HepG2 (cell line): Measurements from ENCODE around the gene GRK4. TPM values are rescaled to one million over a fixed set of nuclear protein-coding genes. Genes with fewer than 3 reads are reported as not detected.

Source experiments
- ATF7 ChIP-seq, 2 experiments: fragments of 450-650 bp in 1 of 2; sonication (generic) in 1 of 2; formaldehyde crosslinking in 1 of 2; IDR thresholded peaks; 2 replicates each; pipeline versions ENCODE4 v1.4.0 to v1.6.1; 2016 to 2020; ENCODE audit warnings: antibody characterized with exemption in 1 of 2, mild to moderate bottlenecking in 1 of 2, missing genetic modification reagents in 1 of 2
- CC2D1A ChIP-seq: sonication (generic); formaldehyde crosslinking; IDR thresholded peaks from 2 replicates; pipeline ENCODE4 v1.8.1; 2023; ENCODE audit warnings: mild to moderate bottlenecking, missing genetic modification reagents
- MATR3 ChIP-seq: sonication (generic); formaldehyde crosslinking; IDR thresholded peaks from 2 replicates; pipeline ENCODE4 v1.4.0; 2020; ENCODE audit warnings: missing genetic modification reagents
- NCOA2 ChIP-seq: sonication (generic); formaldehyde crosslinking; IDR thresholded peaks from 2 replicates; pipeline ENCODE4 v1.8.0; 2022; ENCODE audit warnings: inconsistent platforms
- NR2F2 ChIP-seq: IDR thresholded peaks from 2 replicates; pipeline ENCODE4 v1.6.1; 2012; ENCODE audit warnings: low read depth, inconsistent platforms, borderline replicate concordance
- NRL ChIP-seq: sonication (generic); formaldehyde crosslinking; IDR thresholded peaks from 2 replicates; pipeline ENCODE4 v1.5.0; 2020; ENCODE audit warnings: missing genetic modification reagents, mild to moderate bottlenecking, moderate library complexity, borderline replicate concordance
- PCBP1 ChIP-seq: fragments of 200-400 bp; formaldehyde crosslinking; IDR thresholded peaks from 2 replicates; pipeline ENCODE4 v1.6.1; 2017; ENCODE audit warnings: mild to moderate bottlenecking, low read depth, low read length, borderline replicate concordance
- POLR2A ChIP-seq, 2 experiments: IDR thresholded peaks; 2 replicates each; pipeline ENCODE4 v1.6.1; 2011; ENCODE audit warnings: low read depth in 2 of 2, low read length in 2 of 2, mild to moderate bottlenecking in 1 of 2, moderate library complexity in 1 of 2; ENCODE audit not compliant: insufficient read depth in 1 of 2
- RBAK ChIP-seq: sonication (generic); formaldehyde crosslinking; IDR thresholded peaks from 2 replicates; pipeline ENCODE4 v1.5.1; 2020; ENCODE audit warnings: mild to moderate bottlenecking, missing genetic modification reagents
- SOX5 ChIP-seq: IDR thresholded peaks from 2 replicates; pipeline ENCODE4 v1.6.1; 2016; ENCODE audit warnings: borderline replicate concordance
- SRSF4 ChIP-seq: fragments of 200-400 bp; formaldehyde crosslinking; IDR thresholded peaks from one replicate; pipeline ENCODE4 v1.6.1; 2018; ENCODE audit warnings: mild to moderate bottlenecking, low read depth, low read length, moderate library complexity; ENCODE audit not compliant: poor library complexity, severe bottlenecking
- SRY ChIP-seq: sonication (generic); formaldehyde crosslinking; IDR thresholded peaks from 2 replicates; pipeline ENCODE4 v1.8.0; 2022; ENCODE audit warnings: mild to moderate bottlenecking, missing genetic modification reagents
- TSC22D2 ChIP-seq: sonication (generic); formaldehyde crosslinking; IDR thresholded peaks from 2 replicates; pipeline ENCODE4 v1.5.1; 2020; ENCODE audit warnings: missing genetic modification reagents, mild to moderate bottlenecking, borderline replicate concordance
- ZBTB7A ChIP-seq: sonication (generic); formaldehyde crosslinking; IDR thresholded peaks from 2 replicates; pipeline ENCODE4 v1.8.0; 2022; ENCODE audit warnings: mild to moderate bottlenecking, missing genetic modification reagents
- ZBTB8A ChIP-seq: sonication (generic); formaldehyde crosslinking; IDR thresholded peaks from 2 replicates; pipeline ENCODE4 v1.4.0; 2020; ENCODE audit warnings: mild to moderate bottlenecking, low read depth, missing genetic modification reagents, borderline replicate concordance
- ZMYM4 ChIP-seq: sonication (generic); formaldehyde crosslinking; IDR thresholded peaks from 2 replicates; pipeline ENCODE4 v1.8.1; 2023; ENCODE audit warnings: mild to moderate bottlenecking, missing genetic modification reagents
- ZSCAN20 ChIP-seq: sonication (generic); formaldehyde crosslinking; IDR thresholded peaks from 2 replicates; pipeline ENCODE4 v1.4.0; 2020; ENCODE audit warnings: missing genetic modification reagents, mild to moderate bottlenecking, borderline replicate concordance
- polyA plus RNA-seq, 8 experiments: library from polyadenylated mRNA; depleted of rRNA in 3 of 8; stranded (reverse) in 7 of 8; unstranded in 1 of 8; fragments of >200 nt; fragmentation: Illumina TruSeq in 4 of 8; extraction: Trizol in 4 of 8; gene quantifications; 2 replicates each; pipeline versions ENCODE4 v1.2.1 to v1.2.3, GENCODE V29; 2011 to 2016; ENCODE audit warnings: low read depth in 4 of 8, missing spikeins in 1 of 8, mixed read lengths in 1 of 8; ENCODE audit not compliant: insufficient read depth in 1 of 8
- total RNA-seq, 5 experiments: library from RNA; depleted of rRNA; stranded (reverse); fragments of >200 nt; fragmentation: Illumina TruSeq; extraction: Trizol; gene quantifications; 2 replicates each; pipeline ENCODE4 v1.2.3, GENCODE V29; 2016; ENCODE audit warnings: low read depth in 1 of 5
- TF ChIP-seq, protein P1 (sequence below): sonication (generic); formaldehyde crosslinking; IDR thresholded peaks from 2 replicates; pipeline ENCODE4 v1.5.0; 2020; ENCODE audit warnings: mild to moderate bottlenecking, missing genetic modification reagents, borderline replicate concordance
- TF ChIP-seq, protein P2 (sequence below): sonication (generic); formaldehyde crosslinking; IDR thresholded peaks from 2 replicates; pipeline ENCODE4 v1.8.0; 2022; ENCODE audit warnings: missing genetic modification reagents, low read depth, mild to moderate bottlenecking, borderline replicate concordance
- TF ChIP-seq, protein P3 (sequence below): sonication (generic); formaldehyde crosslinking; IDR thresholded peaks from 2 replicates; pipeline ENCODE4 v1.5.0; 2020; ENCODE audit warnings: mild to moderate bottlenecking, missing genetic modification reagents
- TF ChIP-seq, protein P4 (sequence below): sonication (generic); formaldehyde crosslinking; IDR thresholded peaks from 2 replicates; pipeline ENCODE4 v1.5.0; 2020; ENCODE audit warnings: missing genetic modification reagents
- TF ChIP-seq, protein P5 (sequence below): sonication (generic); formaldehyde crosslinking; conservative IDR thresholded peaks from 2 replicates; pipeline ENCODE4 v1.4.0; 2020; ENCODE audit warnings: missing genetic modification reagents

The GRK4 gene
- total and polyA plus RNA-seq, 2 of the 13 experiments (the other 11 are each of a cell fraction or from before 2014, with no cell fraction given) = 1.8 to 2.0 TPM

DNA sequence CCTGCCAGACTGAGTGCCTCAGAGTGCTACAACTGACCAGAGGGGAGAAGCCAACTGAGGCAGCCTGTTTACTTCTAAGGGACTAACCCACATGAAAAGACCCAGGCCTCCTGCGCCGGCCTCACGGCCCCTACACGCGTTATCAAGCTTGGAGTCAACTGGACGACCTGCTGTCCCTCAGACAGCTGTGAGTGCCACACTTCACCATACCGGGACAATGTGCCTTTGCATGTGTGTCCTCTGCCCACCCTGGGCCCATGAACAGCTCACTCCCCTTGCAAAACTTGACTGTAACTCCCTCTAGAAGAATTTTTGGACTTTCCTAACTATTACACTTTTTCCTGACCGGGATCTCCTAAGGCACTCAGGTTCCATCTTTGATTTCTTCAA, 2.0 kb upstream of the GRK4 start (continued):
- TF ChIP-seq, protein P1, sequence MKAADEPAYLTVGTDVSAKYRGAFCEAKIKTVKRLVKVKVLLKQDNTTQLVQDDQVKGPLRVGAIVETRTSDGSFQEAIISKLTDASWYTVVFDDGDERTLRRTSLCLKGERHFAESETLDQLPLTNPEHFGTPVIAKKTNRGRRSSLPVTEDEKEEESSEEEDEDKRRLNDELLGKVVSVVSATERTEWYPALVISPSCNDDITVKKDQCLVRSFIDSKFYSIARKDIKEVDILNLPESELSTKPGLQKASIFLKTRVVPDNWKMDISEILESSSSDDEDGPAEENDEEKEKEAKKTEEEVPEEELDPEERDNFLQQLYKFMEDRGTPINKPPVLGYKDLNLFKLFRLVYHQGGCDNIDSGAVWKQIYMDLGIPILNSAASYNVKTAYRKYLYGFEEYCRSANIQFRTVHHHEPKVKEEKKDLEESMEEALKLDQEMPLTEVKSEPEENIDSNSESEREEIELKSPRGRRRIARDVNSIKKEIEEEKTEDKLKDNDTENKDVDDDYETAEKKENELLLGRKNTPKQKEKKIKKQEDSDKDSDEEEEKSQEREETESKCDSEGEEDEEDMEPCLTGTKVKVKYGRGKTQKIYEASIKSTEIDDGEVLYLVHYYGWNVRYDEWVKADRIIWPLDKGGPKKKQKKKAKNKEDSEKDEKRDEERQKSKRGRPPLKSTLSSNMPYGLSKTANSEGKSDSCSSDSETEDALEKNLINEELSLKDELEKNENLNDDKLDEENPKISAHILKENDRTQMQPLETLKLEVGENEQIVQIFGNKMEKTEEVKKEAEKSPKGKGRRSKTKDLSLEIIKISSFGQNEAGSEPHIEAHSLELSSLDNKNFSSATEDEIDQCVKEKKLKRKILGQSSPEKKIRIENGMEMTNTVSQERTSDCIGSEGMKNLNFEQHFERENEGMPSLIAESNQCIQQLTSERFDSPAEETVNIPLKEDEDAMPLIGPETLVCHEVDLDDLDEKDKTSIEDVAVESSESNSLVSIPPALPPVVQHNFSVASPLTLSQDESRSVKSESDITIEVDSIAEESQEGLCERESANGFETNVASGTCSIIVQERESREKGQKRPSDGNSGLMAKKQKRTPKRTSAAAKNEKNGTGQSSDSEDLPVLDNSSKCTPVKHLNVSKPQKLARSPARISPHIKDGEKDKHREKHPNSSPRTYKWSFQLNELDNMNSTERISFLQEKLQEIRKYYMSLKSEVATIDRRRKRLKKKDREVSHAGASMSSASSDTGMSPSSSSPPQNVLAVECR (CRISPR knock-in tag) = peak; percentile 14; the same call in 1 of the 2 replicates
- no peak for TF ChIP-seq ZBTB8A (CRISPR knock-in tag)
- TF ChIP-seq, protein P2, sequence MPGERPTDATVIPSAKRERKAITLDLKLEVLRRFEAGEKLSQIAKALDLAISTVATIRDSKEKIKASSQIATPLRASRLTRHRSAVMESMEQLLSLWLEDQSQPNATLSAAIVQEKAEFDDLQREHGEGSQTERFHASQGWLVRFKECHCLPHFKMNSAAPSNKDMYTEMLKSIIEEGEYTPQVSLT (CRISPR knock-in tag) = no peak
- no peak for TF ChIP-seq ATF7 (IDR thresholded peaks at IDR 0.05)
- TF ChIP-seq ATF7 (CRISPR knock-in tag; IDR thresholded peaks at IDR 0.05) = no peak
- no peak for TF ChIP-seq NR2F2
- TF ChIP-seq SRSF4 = no peak
- no peak for TF ChIP-seq PCBP1
- TF ChIP-seq, protein P3, sequence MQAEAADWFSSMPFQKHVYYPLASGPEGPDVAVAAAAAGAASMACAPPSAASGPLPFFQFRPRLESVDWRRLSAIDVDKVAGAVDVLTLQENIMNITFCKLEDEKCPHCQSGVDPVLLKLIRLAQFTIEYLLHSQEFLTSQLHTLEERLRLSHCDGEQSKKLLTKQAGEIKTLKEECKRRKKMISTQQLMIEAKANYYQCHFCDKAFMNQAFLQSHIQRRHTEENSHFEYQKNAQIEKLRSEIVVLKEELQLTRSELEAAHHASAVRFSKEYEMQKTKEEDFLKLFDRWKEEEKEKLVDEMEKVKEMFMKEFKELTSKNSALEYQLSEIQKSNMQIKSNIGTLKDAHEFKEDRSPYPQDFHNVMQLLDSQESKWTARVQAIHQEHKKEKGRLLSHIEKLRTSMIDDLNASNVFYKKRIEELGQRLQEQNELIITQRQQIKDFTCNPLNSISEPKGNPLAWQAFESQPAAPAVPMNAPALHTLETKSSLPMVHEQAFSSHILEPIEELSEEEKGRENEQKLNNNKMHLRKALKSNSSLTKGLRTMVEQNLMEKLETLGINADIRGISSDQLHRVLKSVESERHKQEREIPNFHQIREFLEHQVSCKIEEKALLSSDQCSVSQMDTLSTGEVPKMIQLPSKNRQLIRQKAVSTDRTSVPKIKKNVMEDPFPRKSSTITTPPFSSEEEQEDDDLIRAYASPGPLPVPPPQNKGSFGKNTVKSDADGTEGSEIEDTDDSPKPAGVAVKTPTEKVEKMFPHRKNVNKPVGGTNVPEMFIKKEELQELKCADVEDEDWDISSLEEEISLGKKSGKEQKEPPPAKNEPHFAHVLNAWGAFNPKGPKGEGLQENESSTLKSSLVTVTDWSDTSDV = no peak
- TF ChIP-seq ZBTB7A (CRISPR knock-in tag) = no peak
- TF ChIP-seq SRY (CRISPR knock-in tag) = peak; percentile 53; the same call in 1 of the 2 replicates
- no peak for TF ChIP-seq RBAK (CRISPR knock-in tag)
- TF ChIP-seq NCOA2 (CRISPR knock-in tag) = no peak
- TF ChIP-seq CC2D1A = no peak
- TF ChIP-seq SOX5 (CRISPR knock-in tag) = no peak
- TF ChIP-seq, protein P4, sequence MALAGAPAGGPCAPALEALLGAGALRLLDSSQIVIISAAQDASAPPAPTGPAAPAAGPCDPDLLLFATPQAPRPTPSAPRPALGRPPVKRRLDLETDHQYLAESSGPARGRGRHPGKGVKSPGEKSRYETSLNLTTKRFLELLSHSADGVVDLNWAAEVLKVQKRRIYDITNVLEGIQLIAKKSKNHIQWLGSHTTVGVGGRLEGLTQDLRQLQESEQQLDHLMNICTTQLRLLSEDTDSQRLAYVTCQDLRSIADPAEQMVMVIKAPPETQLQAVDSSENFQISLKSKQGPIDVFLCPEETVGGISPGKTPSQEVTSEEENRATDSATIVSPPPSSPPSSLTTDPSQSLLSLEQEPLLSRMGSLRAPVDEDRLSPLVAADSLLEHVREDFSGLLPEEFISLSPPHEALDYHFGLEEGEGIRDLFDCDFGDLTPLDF (CRISPR knock-in tag) = no peak
- TF ChIP-seq, protein P5, sequence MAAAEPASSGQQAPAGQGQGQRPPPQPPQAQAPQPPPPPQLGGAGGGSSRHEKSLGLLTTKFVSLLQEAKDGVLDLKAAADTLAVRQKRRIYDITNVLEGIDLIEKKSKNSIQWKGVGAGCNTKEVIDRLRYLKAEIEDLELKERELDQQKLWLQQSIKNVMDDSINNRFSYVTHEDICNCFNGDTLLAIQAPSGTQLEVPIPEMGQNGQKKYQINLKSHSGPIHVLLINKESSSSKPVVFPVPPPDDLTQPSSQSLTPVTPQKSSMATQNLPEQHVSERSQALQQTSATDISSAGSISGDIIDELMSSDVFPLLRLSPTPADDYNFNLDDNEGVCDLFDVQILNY (CRISPR knock-in tag) = no peak
- no peak for TF ChIP-seq ZSCAN20 (CRISPR knock-in tag)
- no peak for TF ChIP-seq MATR3 (CRISPR knock-in tag)
- TF ChIP-seq POLR2A (IDR thresholded peaks at IDR 0.05; ENCODE audit: insufficient read depth in 1 of 2, low read depth in 2 of 2, low read length in 2 of 2) = no peak
- TF ChIP-seq TSC22D2 (CRISPR knock-in tag) = no peak
- TF ChIP-seq NRL (CRISPR knock-in tag) = 0 out of 2 replicates have a peak, but pooled peaks have one; percentile 46
- TF ChIP-seq ZMYM4 = no peak
